Nephron (organoid): ENCODE measurements around the gene GDPD3.

Experiments used
- H3K27ac Mint-ChIP-seq, 3 experiments: 2 replicates each; pipeline ENCODE4 v1.8.0; 2020; ENCODE audit warnings: mixed read lengths in 3 of 3, mild to moderate bottlenecking in 2 of 3, moderate library complexity in 1 of 3
- H3K27me3 Mint-ChIP-seq: 2 replicates; pipeline ENCODE4 v1.8.0; 2021; ENCODE audit warnings: low read depth, mild to moderate bottlenecking, moderate library complexity, mixed read lengths
- H3K36me3 Mint-ChIP-seq: 2 replicates; pipeline ENCODE4 v1.8.0; 2020; ENCODE audit warnings: low read depth, mixed read lengths
- H3K4me1 Mint-ChIP-seq: 2 replicates; pipeline ENCODE4 v1.8.0; 2020; ENCODE audit warnings: mixed read lengths
- H3K4me3 Mint-ChIP-seq, 3 experiments: 2 replicates each; pipeline ENCODE4 v1.8.0; 2020; ENCODE audit warnings: mild to moderate bottlenecking in 3 of 3, mixed read lengths in 3 of 3, moderate library complexity in 2 of 3
- H3K9me3 Mint-ChIP-seq: 2 replicates; pipeline ENCODE4 v1.8.0; 2020; ENCODE audit warnings: mixed read lengths
- TF ChIP-seq, protein P1 (sequence below), 3 experiments: fragments of 200-600 bp; sonication (generic); IDR thresholded peaks; one replicate each; pipeline ENCODE4 v1.5.0; 2021; ENCODE audit warnings: antibody characterized with exemption in 3 of 3; ENCODE audit not compliant: unreplicated experiment in 3 of 3

The GDPD3 gene

DNA sequence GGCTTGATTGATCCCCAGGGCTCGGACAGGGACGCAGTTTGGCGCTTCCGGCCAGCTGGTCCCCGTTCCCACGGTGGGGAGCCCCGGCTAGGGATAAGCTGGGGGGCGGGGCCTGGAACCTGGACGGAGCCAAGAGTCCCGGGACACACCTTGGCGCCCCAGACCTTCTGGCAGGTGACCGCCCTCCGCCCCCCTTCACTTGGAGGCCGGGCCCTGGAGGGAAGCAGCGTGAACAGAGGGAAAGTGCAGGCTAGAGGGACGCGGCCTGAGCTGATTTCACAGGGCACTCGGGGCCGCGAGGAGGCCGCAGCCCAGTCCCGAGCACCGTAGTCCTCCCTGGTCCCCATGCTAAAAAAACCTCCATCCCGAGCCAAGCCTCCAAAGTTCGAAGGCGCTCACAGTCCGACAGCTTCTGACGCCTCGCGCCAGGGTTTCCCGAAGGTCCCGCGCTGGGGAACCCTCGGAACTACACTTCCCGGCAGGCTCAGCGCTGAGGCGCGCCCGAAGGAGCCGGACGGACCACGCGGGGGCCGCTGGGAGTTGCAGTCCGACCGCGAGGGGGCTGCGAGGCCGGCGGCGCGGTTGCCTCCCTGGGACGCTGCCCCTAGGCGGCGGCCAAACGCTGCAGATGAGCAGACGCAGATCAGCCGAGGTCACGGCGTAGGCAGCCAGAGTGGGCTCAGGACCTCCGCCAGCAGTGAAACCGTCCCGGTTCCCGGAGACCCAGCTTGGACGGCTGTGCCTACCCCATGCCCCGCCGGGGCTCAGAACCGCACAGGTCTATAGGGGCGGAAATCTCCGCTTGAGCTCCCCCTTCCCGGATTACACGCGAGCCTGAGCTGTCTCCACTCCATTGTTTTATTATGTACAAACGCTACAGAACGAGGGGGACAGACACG lies 21.6 kb downstream of the GDPD3 start, which contains the start of gene TBX6:
TBX6 (minus strand) TSS at position 451 of the 899 bp plus-strand sequence. CDS start 731 bp downstream, outside the sequence.
- Mint-ChIP-seq H3K4me3 (peak within 1 kb of the TSS; percentile 87 to 91 (median 91)), H3K4me1 (peaks cover 41% of the 10 kb centered on the region), H3K27ac (peak within 1 kb of the TSS; percentile 82 to 95 (median 83))

DNA sequence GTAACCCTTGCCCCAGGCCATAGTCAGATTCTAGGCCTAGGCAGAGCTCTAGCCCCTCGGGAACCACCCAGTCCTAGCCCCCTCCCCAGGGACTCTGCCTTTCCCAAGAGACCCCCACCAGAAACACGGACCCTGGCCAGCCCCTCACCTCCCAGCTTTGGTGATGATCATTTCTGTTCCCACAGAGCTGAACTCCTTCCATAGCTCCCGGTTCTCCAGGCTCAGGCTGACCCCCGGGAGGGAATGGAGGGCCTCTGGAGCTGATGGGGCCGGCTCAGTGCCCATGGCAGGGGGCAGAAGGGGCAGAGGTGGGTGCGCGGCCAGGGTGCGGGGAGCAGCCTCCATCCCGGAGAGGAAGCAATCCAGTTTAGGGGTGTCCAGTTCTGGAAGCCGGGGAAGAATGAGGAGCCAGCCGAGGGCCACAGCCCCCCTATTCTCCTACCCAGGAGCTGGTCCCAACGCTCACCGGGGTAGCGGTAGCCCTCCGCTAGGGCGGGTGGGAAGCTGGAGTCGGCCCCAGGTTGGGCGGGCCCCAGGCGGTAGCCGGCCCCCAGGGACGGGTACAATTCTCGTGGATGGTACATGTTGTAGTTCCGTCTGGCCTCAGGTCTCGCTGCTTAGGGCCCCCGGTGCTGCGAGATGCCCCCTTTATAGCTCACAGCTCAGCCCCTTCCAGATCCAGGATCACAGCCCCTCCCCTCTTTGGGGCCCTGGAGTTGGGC lies 22.6 kb downstream of the GDPD3 start:
- H3K4me3 Mint-ChIP-seq = peak overlapping the region; percentile 56 to 77 (median 64)
- peak overlapping the region in 2 of 3 experiments; percentile 44 to 73 for H3K27ac Mint-ChIP-seq
- H3K9me3 Mint-ChIP-seq = no peaks in the 10 kb centered on the region
- H3K4me1 Mint-ChIP-seq = peaks cover 38% of the 10 kb centered on the region
- peaks cover 14% of the 10 kb centered on the region for H3K36me3 Mint-ChIP-seq
- no peaks in the 10 kb centered on the region for H3K27me3 Mint-ChIP-seq
- TF ChIP-seq, protein P1, sequence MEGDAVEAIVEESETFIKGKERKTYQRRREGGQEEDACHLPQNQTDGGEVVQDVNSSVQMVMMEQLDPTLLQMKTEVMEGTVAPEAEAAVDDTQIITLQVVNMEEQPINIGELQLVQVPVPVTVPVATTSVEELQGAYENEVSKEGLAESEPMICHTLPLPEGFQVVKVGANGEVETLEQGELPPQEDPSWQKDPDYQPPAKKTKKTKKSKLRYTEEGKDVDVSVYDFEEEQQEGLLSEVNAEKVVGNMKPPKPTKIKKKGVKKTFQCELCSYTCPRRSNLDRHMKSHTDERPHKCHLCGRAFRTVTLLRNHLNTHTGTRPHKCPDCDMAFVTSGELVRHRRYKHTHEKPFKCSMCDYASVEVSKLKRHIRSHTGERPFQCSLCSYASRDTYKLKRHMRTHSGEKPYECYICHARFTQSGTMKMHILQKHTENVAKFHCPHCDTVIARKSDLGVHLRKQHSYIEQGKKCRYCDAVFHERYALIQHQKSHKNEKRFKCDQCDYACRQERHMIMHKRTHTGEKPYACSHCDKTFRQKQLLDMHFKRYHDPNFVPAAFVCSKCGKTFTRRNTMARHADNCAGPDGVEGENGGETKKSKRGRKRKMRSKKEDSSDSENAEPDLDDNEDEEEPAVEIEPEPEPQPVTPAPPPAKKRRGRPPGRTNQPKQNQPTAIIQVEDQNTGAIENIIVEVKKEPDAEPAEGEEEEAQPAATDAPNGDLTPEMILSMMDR (IDR thresholded peaks at IDR 0.05; ENCODE audit: unreplicated experiment in 3 of 3) = no peak

More for the DNA sequence above, 21.6 kb downstream of the GDPD3 start, which contains the start of gene TBX6:
- no peaks in the 10 kb centered on the region for H3K9me3 Mint-ChIP-seq
- no peaks in the 10 kb centered on the region for H3K27me3 Mint-ChIP-seq
- TF ChIP-seq, protein P1 (IDR thresholded peaks at IDR 0.05; ENCODE audit: unreplicated experiment in 3 of 3) = peak; percentile 64 to 79 (median 69)
- H3K36me3 Mint-ChIP-seq = peaks cover 14% of the 10 kb centered on the region

DNA sequence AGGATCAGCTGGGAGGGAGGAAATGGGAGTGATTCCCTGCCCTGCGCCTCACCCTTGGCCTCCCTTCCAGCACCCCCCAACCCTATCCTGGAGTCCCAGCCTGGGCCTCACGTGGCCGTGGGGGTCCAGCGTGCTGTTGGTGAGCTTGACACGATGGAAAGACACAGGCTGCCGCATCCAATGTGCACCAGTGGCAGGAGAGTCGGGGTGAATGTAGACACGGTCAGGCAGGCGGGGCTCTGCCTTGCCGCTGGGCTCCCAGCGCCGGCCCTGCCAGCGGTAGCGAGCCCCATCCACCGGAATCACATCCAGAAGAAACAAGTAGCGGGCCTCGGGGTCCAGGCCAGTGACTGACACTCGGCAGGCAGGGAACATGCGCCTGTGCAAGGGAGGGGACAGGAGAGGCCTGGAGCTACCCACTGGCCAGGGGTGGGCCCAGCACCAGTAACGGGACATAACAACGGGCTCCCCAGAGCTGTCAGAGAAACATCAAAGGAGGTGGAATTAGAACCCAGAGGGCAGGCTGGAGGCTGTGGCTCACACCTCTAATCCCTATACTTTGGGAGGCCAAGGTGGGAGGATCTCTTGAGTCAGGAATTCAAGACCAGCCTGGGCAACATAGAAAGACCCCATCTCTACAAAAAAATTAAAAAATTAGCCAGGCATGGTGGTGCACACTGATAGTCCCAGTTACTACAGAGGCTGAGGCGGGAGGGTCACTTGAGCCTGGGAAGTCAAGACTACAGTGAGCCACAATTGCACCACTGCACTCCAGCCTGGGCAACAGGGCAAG lies 24.3 kb downstream of the GDPD3 start:
- Mint-ChIP-seq H3K36me3 (peaks cover 17% of the 10 kb centered on the region), H3K27ac (peak overlapping the region in 1 of 3 experiments; percentile 32), H3K4me3 (peak overlapping the region in 2 of 3 experiments; percentile 35 to 77), H3K4me1 (peaks cover 29% of the 10 kb centered on the region), H3K27me3 (no peaks in the 10 kb centered on the region), H3K9me3 (no peaks in the 10 kb centered on the region)
- TF ChIP-seq, protein P1 (IDR thresholded peaks at IDR 0.05; ENCODE audit: unreplicated experiment in 3 of 3) = no peak

DNA sequence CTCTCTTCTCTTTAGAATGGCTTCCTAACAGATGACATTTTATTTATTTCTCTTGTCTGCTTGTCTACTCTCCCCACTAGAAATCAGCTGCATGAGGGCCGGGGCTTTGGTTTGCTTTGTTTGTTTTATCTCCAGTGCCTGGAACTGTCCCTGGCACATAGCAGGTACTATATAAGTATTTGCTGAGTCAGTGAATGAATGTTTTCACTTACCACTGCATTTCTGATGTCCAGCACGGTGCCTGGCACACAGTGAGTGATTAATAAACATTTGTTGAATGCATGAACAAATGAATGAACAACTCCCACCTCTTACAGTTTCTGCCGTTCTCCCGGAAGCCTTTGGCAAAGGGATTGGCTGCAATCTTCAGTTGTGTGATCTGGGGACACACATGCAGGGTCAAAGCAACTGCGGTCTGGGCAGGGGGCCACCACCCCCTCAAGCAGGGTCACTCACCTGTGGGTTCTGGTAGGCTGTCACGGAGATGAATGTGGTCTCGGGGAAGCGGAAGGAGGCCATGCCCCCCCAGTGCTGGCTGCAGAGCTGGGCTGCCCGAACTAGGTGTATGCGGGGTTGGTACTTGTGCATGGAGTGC lies 25.0 kb downstream of the GDPD3 start:
- Mint-ChIP-seq H3K27ac (peak overlapping the region in 1 of 3 experiments; percentile 56), H3K4me1 (peaks cover 27% of the 10 kb centered on the region), H3K9me3 (no peaks in the 10 kb centered on the region), H3K27me3 (no peaks in the 10 kb centered on the region), H3K4me3 (peak overlapping the region in 1 of 3 experiments; percentile 62), H3K36me3 (peaks cover 20% of the 10 kb centered on the region)
- TF ChIP-seq, protein P1 (IDR thresholded peaks at IDR 0.05; ENCODE audit: unreplicated experiment in 3 of 3) = no peak

DNA sequence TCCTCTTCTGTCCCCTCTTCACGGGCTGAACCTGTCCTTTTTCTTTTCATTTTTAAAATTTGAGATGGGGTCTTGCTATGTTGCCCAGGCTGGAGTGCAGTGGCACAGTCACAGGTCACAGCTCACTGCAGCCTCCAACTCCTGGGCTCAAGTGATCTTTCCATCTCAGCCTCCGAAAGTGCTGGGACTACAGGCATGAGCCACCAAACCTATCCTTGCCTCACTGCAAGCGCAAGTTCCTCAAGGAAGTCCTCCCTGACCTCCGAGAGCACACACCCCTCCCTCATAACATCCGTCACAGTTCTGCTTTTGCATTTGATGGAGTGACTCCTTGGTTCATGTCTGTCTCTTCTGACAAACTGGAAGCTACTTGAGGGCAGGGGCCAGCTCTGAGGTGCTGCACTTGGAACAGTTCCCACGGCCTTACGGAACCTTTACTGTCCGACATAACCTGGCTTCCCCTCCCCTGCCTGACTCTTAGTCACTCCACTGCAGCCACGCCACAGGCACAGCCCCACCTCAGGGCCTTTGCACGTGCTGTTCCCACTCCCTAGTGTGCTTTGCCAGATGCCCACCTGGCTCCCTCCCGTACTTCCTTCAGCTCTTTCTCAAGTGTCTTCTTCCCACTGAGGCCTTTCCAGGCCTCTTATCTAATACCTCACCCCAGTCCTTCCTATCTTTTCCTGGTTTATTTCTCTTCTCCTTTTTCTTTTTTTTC lies 26.0 kb downstream of the GDPD3 start:
- Mint-ChIP-seq H3K4me1 (peaks cover 19% of the 10 kb centered on the region), H3K4me3 (no peak overlapping the region), H3K27ac (no peak overlapping the region), H3K27me3 (no peaks in the 10 kb centered on the region), H3K36me3 (peaks cover 27% of the 10 kb centered on the region), H3K9me3 (no peaks in the 10 kb centered on the region)
- TF ChIP-seq, protein P1 (IDR thresholded peaks at IDR 0.05; ENCODE audit: unreplicated experiment in 3 of 3) = no peak
